Transverse colon (tissue), 4 donors: ENCODE measurements around the gene DNPEP. TPM values are rescaled to one million over a fixed set of nuclear protein-coding genes. Genes with fewer than 3 reads are reported as not detected.

ENCODE experiments used
- DNase-seq: peaks from one replicate; pipeline ENCODE4 v3.0.0-alpha.2; 2019
- H3K27ac ChIP-seq, 4 donors: fragments of 200-600 bp; sonication (generic); 2 replicates each; pipeline ENCODE4 v1.5.1; 2016 to 2018; ENCODE audit warnings: inconsistent platforms in 4 of 4
- H3K27me3 ChIP-seq: fragments of 200-600 bp; sonication (generic); 2 replicates; pipeline ENCODE4 v1.5.1; 2017; ENCODE audit warnings: inconsistent platforms
- H3K36me3 ChIP-seq, 4 donors: fragments of 200-600 bp; sonication (generic); 2 replicates each; pipeline ENCODE4 v1.5.1; 2017 to 2019; ENCODE audit warnings: inconsistent platforms in 4 of 4
- H3K4me1 ChIP-seq, 4 donors: fragments of 200-600 bp; sonication (generic); 2 replicates each; pipeline ENCODE4 v1.5.1; 2017 to 2020; ENCODE audit warnings: inconsistent platforms in 4 of 4
- H3K4me3 ChIP-seq, 4 donors: fragments of 200-600 bp; sonication (generic); 1 replicate in 1 of 4; 2 replicates in 3 of 4; pipeline versions ENCODE4 v1.5.1 to v1.6.1; 2017 to 2019; ENCODE audit warnings: inconsistent platforms in 4 of 4
- H3K9me3 ChIP-seq, 2 donors: fragments of 200-600 bp; sonication (generic); 2 replicates each; pipeline ENCODE4 v1.5.1; 2017 to 2019; ENCODE audit warnings: inconsistent platforms in 2 of 2
- EP300 ChIP-seq: sonication (generic); formaldehyde crosslinking; IDR thresholded peaks from one replicate; pipeline ENCODE4 v1.6.1; 2017; ENCODE audit warnings: antibody characterized with exemption, low read depth
- POLR2A ChIP-seq: fragments of 450-650 bp; IDR thresholded peaks from one replicate; pipeline ENCODE4 v1.6.1; 2016; ENCODE audit warnings: antibody characterized with exemption, mild to moderate bottlenecking, moderate library complexity
- POLR2AphosphoS5 ChIP-seq, 3 donors: sonication (generic); formaldehyde crosslinking; IDR thresholded peaks; one replicate each; pipeline ENCODE4 v1.6.1; 2016; ENCODE audit warnings: antibody characterized with exemption in 3 of 3
- WGBS, 2 donors: methylation state at CpG; one replicate each; pipeline ENCODE4 v1.1.5; 2018; ENCODE audit warnings: low coverage in 1 of 2; 5-methylcytosine and 5-hydroxymethylcytosine counted together
- in situ Hi-C, 4 donors: fragments of 200-750 bp; cut with MboI; loops; one replicate each; pipeline versions ENCODE4 v1.15.0 to v1.15.1; 2017; ENCODE audit warnings: low sequenced_read_pairs in 3 of 4, low pct_ligation_motif_present in 1 of 4, low pct_unique_long_range_greater_than_20kb in 1 of 4
- intact Hi-C: fragments of 100-400 bp; cut with DNase I; formaldehyde crosslinking; loops from one replicate; pipeline ENCODE4 v1.15.1; 2023; ENCODE audit warnings: low total_unique reads
- total RNA-seq, 4 donors: library from RNA; depleted of rRNA; stranded (reverse); fragments of >200 nt; gene quantifications; one replicate each; pipeline ENCODE4 v1.1.0, GENCODE V29; 2016
- TF ChIP-seq, protein P1 (sequence below), 5 experiments: fragments of 200-600 bp in 3 of 5; fragments of 450-650 bp in 2 of 5; sonication (generic) in 3 of 5; IDR thresholded peaks; 1 replicate in 2 of 5; 2 replicates in 3 of 5; pipeline ENCODE4 v1.5.1; 2016 to 2017; ENCODE audit warnings: antibody characterized with exemption in 5 of 5, inconsistent platforms in 3 of 5, mild to moderate bottlenecking in 2 of 5, moderate library complexity in 1 of 5

DNPEP gene
- total RNA-seq, 4 donors from 2014 or later = 61.3 to 142 (median 104) TPM

GRCh38 chr2:219405958-219406860 is 18.5 kb upstream of the DNPEP start:
- no peak overlapping the region for H3K4me3 ChIP-seq
- H3K36me3 ChIP-seq = no peaks in the 10 kb centered on the region
- H3K27ac ChIP-seq = peak overlapping the region; percentile 79 to 91 (median 86)
- no peaks in the 10 kb centered on the region for H3K9me3 ChIP-seq
- intact Hi-C loops = loop anchor here (2.0 to 5.0 kb wide), 2 partner anchors 15 to 46 kb away; no protein-coding TSS in a partner anchor
- 72 to 100% methylated on average over 1 to 5 of the region's 7 CpGs for WGBS, 2 donors
- in situ Hi-C loops = loop anchor here in 3 of 4 donors (10.0 kb wide), 1 partner anchor 119 kb away; no protein-coding TSS in a partner anchor
- peaks cover 1% of the 10 kb centered on the region for H3K27me3 ChIP-seq
- TF ChIP-seq EP300 = no peak
- TF ChIP-seq, protein P1, sequence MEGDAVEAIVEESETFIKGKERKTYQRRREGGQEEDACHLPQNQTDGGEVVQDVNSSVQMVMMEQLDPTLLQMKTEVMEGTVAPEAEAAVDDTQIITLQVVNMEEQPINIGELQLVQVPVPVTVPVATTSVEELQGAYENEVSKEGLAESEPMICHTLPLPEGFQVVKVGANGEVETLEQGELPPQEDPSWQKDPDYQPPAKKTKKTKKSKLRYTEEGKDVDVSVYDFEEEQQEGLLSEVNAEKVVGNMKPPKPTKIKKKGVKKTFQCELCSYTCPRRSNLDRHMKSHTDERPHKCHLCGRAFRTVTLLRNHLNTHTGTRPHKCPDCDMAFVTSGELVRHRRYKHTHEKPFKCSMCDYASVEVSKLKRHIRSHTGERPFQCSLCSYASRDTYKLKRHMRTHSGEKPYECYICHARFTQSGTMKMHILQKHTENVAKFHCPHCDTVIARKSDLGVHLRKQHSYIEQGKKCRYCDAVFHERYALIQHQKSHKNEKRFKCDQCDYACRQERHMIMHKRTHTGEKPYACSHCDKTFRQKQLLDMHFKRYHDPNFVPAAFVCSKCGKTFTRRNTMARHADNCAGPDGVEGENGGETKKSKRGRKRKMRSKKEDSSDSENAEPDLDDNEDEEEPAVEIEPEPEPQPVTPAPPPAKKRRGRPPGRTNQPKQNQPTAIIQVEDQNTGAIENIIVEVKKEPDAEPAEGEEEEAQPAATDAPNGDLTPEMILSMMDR (IDR thresholded peaks at IDR 0.05) = no peak
- no peak for TF ChIP-seq POLR2AphosphoS5 (IDR thresholded peaks at IDR 0.05)
- no peak for TF ChIP-seq POLR2A
- peaks cover 0 to 25% (median 16%) of the 10 kb centered on the region in 4 donors for H3K4me1 ChIP-seq
- DNase-seq = no peak

DNA sequence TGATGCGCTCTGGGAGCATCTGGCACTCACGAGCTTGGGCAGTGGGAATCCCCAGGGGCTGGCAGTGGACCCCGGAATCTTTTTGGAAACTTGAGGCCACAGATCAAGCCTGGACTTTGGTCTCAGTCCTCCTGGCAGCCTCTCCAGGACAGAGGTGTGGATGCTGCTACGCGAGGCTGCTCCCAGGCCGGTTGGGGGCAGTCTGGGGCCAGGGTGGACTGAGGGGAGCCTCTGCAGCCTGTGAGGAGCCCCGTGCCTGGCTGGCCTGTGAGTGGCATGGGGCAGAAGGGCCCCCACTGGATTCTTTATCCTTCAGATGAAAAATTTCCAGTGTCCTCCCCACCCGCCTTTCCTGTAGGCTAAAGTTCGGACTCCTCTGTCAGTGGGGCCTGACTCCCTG is 17.7 kb upstream of the DNPEP start:
- DNase-seq = no peak
- Histone ChIP-seq H3K27me3 (no peaks in the 10 kb centered on the region), H3K4me3 (no peak overlapping the region), H3K36me3 (no peaks in the 10 kb centered on the region), H3K27ac (peak overlapping the region; percentile 79 to 91 (median 86)), H3K9me3 (no peaks in the 10 kb centered on the region), H3K4me1 (peaks cover 0 to 25% (median 16%) of the 10 kb centered on the region in 4 donors)
- no peak for TF ChIP-seq EP300
- TF ChIP-seq, protein P1 (IDR thresholded peaks at IDR 0.05) = peak in 2 of 5 experiments; percentile 7 to 13
- intact Hi-C loops (loop anchor here (2.0 to 5.0 kb wide), 2 partner anchors 15 to 47 kb away; no protein-coding TSS in a partner anchor), in situ Hi-C loops (loop anchor here in 3 of 4 donors (10.0 kb wide), 1 partner anchor 119 kb away; no protein-coding TSS in a partner anchor)
- WGBS, 2 donors = 69% methylated on average over 8 of the region's 9 CpGs; no CpG with 5 or more reads in 1 of the 2 donors

GRCh38 chr2:219404954-219405353 is 17.2 kb upstream of the DNPEP start:
- no peak for TF ChIP-seq EP300
- no peak for TF ChIP-seq POLR2A
- TF ChIP-seq POLR2AphosphoS5 (IDR thresholded peaks at IDR 0.05) = no peak
- TF ChIP-seq, protein P1 (IDR thresholded peaks at IDR 0.05) = no peak
- Histone ChIP-seq H3K9me3 (no peaks in the 10 kb centered on the region), H3K27ac (peak overlapping the region; percentile 79 to 91 (median 86)), H3K36me3 (no peaks in the 10 kb centered on the region), H3K4me1 (peaks cover 0 to 26% (median 16%) of the 10 kb centered on the region in 4 donors), H3K4me3 (no peak overlapping the region), H3K27me3 (no peaks in the 10 kb centered on the region)
- intact Hi-C loops = loop anchor here (2.0 to 5.0 kb wide), 2 partner anchors 16 to 47 kb away; no protein-coding TSS in a partner anchor
- DNase-seq = no peak
- WGBS, 2 donors = 63% methylated on average over 7 of the region's 7 CpGs; no CpG with 5 or more reads in 1 of the 2 donors
- in situ Hi-C loops = loop anchor here in 3 of 4 donors (10.0 kb wide), 1 partner anchor 120 kb away; no protein-coding TSS in a partner anchor

- intact Hi-C loops (loop anchor here (2.0 kb wide), 1 partner anchor 16 kb away; no protein-coding TSS in a partner anchor), in situ Hi-C loops (loop anchor here in 3 of 4 donors (10.0 kb wide), 1 partner anchor 120 kb away; no protein-coding TSS in a partner anchor)
- WGBS, 2 donors = 73 to 77% methylated on average over 7 to 10 of the region's 10 CpGs
- Histone ChIP-seq H3K4me3 (no peak overlapping the region), H3K36me3 (no peaks in the 10 kb centered on the region), H3K9me3 (no peaks in the 10 kb centered on the region), H3K27ac (peak overlapping the region; percentile 79 to 91 (median 86)), H3K27me3 (no peaks in the 10 kb centered on the region), H3K4me1 (peaks cover 3 to 31% (median 18%) of the 10 kb centered on the region in 4 donors)
- DNase-seq = no peak
- TF ChIP-seq, protein P1 (IDR thresholded peaks at IDR 0.05) = no peak
- no peak for TF ChIP-seq POLR2A
- TF ChIP-seq POLR2AphosphoS5 (IDR thresholded peaks at IDR 0.05) = no peak
- TF ChIP-seq EP300 = no peak
Observed at GRCh38 chr2:219404291-219404910, 16.7 kb upstream of the DNPEP start.
